ENCODE results near the gene PIGR.

Gene PIGR

DNA sequence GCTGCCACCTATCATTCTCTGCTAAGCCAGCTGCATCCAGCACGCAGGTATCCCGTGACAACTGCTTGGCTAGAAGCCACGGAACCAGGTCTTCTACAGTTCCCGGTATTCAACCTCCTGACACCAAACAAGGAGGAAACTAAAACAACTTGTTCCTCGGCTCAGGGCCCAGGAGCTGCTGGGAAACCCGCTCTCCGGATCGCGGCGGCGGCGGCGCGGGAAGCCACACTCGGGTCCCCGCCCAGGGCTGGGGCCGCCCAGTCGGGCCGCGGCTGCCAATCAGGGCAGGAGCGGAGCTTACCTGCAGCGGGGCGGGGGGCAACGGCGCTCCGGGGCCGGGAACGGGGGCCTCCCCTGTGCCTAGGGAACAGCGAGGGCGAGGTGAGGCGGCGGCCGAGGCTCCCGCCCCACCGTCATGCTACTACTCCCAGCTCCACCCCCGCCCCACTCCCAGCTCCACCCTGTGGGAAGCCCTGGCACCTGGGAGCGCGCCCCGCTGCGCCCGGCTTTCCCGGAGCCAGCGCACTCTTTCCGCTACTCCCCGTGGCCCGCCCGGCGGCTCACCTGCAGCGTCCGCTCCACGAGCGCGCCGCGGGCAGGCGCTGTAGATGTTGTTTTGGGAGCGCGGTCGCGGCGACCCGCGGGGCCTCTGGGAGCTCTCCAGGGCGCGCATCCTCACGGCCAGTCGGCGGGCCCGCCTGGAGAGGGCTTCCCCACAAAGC is 36.9 kb downstream of the PIGR start:
- TF ChIP-seq, protein P1, sequence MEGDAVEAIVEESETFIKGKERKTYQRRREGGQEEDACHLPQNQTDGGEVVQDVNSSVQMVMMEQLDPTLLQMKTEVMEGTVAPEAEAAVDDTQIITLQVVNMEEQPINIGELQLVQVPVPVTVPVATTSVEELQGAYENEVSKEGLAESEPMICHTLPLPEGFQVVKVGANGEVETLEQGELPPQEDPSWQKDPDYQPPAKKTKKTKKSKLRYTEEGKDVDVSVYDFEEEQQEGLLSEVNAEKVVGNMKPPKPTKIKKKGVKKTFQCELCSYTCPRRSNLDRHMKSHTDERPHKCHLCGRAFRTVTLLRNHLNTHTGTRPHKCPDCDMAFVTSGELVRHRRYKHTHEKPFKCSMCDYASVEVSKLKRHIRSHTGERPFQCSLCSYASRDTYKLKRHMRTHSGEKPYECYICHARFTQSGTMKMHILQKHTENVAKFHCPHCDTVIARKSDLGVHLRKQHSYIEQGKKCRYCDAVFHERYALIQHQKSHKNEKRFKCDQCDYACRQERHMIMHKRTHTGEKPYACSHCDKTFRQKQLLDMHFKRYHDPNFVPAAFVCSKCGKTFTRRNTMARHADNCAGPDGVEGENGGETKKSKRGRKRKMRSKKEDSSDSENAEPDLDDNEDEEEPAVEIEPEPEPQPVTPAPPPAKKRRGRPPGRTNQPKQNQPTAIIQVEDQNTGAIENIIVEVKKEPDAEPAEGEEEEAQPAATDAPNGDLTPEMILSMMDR (conservative IDR thresholded peaks at IDR 0.05; ENCODE audit: low read depth, low read length), result no peak
- H3K4me3 ChIP-seq (ENCODE audit: low read length), result peak overlapping the region; percentile 43
- no peak for DNase-seq (ENCODE audit: low read depth)

DNA sequence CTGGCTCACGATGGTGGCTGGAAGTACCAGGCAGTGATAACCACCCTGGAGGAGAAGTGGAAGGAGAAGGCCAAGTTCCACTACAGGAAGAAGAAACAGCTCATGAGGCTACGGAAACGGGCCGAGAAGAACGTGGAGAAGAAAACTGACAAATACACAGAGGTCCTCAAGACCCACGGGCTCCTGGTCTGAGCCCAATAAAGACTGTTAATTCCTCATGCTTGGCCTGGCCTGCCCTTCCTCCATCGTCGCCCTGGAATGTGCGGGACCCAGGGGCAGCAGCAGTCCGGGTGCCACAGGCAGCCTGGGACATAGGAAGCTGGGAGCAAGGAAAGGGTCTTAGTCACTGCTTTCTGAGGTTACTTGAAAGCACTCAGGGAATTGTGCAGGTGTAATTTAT is 38.2 kb downstream of the PIGR start:
- TF ChIP-seq, protein P1 (conservative IDR thresholded peaks at IDR 0.05; ENCODE audit: low read depth, low read length), result no peak
- H3K4me3 ChIP-seq (ENCODE audit: low read length), result no peak overlapping the region
- DNase-seq (ENCODE audit: low read depth), result no peak

GRCh38 chr1:206907304-206907991 is 38.8 kb downstream of the PIGR start:
- H3K4me3 ChIP-seq (ENCODE audit: low read length), result no peak overlapping the region
- TF ChIP-seq, protein P1 (conservative IDR thresholded peaks at IDR 0.05; ENCODE audit: low read depth, low read length), result peak; percentile 51
- DNase-seq (ENCODE audit: low read depth), result no peak

DNA sequence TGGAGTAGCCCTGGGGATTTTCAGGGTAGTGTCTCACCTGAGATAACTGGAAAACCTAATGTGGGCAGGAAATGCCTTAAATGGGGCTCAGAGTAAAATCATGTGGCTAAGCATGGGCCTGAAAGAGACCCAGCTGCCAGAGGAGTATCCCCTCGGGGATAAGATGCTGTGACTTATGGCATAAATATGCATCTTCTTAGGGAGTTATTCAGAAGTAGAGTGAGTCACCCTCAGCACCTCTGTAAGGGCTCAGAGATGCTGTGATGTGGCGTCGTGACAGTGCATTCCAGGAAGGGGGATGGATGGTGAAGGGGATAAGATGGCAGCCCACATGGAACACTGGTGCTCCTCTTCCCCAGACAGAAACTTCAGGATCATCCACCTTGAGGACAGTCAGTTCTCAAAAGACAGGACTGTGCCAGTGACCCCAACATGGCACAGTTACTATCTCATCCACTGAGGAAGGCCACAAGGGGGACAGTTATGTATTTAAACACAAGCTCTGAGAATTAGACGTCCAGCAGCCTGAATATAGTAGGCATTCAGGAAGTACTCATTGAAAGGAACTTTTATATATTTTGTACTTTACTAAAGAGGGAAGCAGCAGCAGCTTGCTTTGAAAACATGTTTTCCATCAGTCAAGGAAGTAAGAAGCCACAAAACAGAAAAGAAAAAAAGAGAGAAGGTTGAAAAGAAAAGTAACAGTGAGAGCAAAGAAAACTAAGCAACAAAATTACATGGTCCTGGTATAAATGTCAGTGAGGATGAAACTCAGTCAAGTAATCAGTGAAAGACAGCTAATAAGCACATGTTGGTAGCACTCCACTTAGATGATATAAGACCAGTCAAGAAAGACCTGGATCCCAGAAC is 40.7 kb downstream of the PIGR start:
- TF ChIP-seq, protein P1 (conservative IDR thresholded peaks at IDR 0.05; ENCODE audit: low read depth, low read length), result no peak
- no peak for DNase-seq (ENCODE audit: low read depth)
- no peak overlapping the region for H3K4me3 ChIP-seq (ENCODE audit: low read length)

- H3K4me3 ChIP-seq (ENCODE audit: low read length), result no peak overlapping the region
- TF ChIP-seq, protein P1 (conservative IDR thresholded peaks at IDR 0.05; ENCODE audit: low read depth, low read length), result no peak
- no peak for DNase-seq (ENCODE audit: low read depth)
Measured at GRCh38 chr1:206904423-206905142, 41.7 kb downstream of the PIGR start.

DNA sequence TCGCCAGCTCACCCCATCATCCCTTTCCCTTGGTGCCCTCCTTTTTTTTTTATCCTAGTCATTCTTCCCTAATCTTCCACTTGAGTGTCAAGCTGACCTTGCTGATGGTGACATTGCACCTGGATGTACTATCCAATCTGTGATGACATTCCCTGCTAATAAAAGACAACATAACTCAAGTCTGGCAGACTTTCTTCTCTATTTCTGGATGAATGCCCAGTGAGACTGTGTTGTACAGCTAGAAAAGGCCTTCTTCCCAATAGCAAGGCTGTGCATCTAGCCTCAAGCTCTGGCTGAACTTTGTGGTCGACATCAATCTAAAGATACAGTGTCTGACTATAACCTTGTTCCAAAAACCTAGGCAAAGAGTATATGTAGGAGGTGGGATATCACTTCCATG is 42.6 kb downstream of the PIGR start:
- no peak overlapping the region for H3K4me3 ChIP-seq (ENCODE audit: low read length)
- TF ChIP-seq, protein P1 (conservative IDR thresholded peaks at IDR 0.05; ENCODE audit: low read depth, low read length), result no peak

More for the DNA sequence above, 42.6 kb downstream of the PIGR start:
- DNase-seq (ENCODE audit: low read depth), result no peak
